ENCODE measurements around the gene UST. TPM values are rescaled to one million over a fixed set of nuclear protein-coding genes. Genes with fewer than 3 reads are reported as not detected.

UST gene
- total RNA-seq, 1 donor from 2014 or later, result 17.1 TPM

- no peaks in the 10 kb centered on the region for H3K27me3 Mint-ChIP-seq (ENCODE audit: low read depth)
- H3K27ac Mint-ChIP-seq (ENCODE audit: unreplicated experiment), result peak overlapping the region; percentile 27
- no peaks in the 10 kb centered on the region for H3K9me3 Mint-ChIP-seq (ENCODE audit: low read depth)
- peaks cover 6% of the 10 kb centered on the region for H3K36me3 Mint-ChIP-seq (ENCODE audit: low read depth)
- H3K4me3 Mint-ChIP-seq (ENCODE audit: unreplicated experiment), result no peak overlapping the region
- H3K4me1 Mint-ChIP-seq (ENCODE audit: low read depth), result peaks cover 54% of the 10 kb centered on the region
- TF ChIP-seq CTCF (IDR thresholded peaks at IDR 0.05), result no peak
- no peak for DNase-seq (ENCODE audit: low spot score)
Observed at GRCh38 chr6:149027484-149027883, 280.7 kb downstream of the UST start.

DNA sequence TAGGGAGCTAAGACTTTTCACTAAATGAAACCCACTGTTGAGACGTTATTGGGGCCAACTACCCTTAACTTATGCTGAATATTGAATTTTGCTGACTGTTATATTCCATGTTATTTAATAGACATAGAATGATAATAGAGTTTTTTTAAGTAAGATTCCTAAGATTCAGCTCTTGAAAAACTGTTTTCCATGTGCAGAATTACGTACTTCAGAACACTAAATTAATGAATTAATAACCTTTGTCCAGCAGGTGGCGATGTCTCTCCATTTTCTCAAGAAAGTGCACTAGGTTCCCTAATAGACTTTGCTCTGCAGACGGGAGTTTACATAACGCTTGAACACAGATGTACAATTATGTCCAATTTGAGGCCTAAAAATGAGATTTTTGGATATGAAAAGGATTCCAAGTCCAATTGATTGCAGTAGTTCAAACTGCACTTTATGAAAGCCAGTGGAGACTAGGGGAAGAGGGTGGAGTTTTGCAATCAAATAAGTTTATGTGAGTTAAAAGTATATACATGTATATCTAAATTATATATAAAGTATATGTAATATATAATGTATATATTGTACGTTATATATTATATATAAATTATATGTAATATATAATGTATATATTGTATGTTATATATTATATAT is 282.1 kb downstream of the UST start:
- Mint-ChIP-seq H3K36me3 (ENCODE audit: low read depth) (no peaks in the 10 kb centered on the region), H3K27me3 (ENCODE audit: low read depth) (no peaks in the 10 kb centered on the region), H3K27ac (ENCODE audit: unreplicated experiment) (no peak overlapping the region), H3K9me3 (ENCODE audit: low read depth) (no peaks in the 10 kb centered on the region), H3K4me3 (ENCODE audit: unreplicated experiment) (no peak overlapping the region), H3K4me1 (ENCODE audit: low read depth) (peaks cover 68% of the 10 kb centered on the region)
- TF ChIP-seq CTCF (IDR thresholded peaks at IDR 0.05), result peak; percentile 94
- no peak for DNase-seq (ENCODE audit: low spot score)

DNA sequence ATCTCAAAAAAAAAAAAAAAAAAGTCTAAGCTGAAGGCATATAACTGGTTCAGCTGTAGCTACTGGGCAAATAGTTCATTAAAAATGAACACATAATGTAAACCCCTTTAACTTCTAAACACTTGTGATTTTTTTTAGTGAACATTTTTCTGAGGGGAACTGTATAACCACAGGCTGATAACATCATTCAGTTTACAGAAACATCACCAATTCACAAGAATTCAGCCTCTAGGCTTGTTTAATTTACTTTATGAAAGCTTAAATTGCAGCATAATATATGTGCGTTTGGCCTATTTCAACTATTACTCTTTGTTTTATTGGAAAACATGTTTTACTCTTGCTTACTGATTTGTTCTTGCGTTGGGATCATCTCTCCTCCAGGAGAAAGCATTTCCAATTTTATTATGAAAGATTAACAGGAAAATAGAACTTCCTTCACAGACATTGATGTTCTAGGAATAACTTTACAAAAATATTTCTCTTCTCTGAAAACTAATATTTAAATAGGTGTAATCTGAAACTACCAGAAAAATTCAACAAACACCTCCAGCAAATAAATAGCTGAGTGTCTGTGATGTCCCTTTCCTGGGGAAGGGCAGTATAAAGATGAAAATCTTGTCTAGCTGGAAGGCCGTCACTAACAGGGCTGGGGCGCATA is 284.5 kb downstream of the UST start:
- DNase-seq (ENCODE audit: low spot score), result no peak
- Mint-ChIP-seq H3K27ac (ENCODE audit: unreplicated experiment) (peak overlapping the region; percentile 97), H3K9me3 (ENCODE audit: low read depth) (no peaks in the 10 kb centered on the region), H3K4me1 (ENCODE audit: low read depth) (peaks cover 80% of the 10 kb centered on the region), H3K36me3 (ENCODE audit: low read depth) (no peaks in the 10 kb centered on the region), H3K4me3 (ENCODE audit: unreplicated experiment) (peak overlapping the region; percentile 60), H3K27me3 (ENCODE audit: low read depth) (no peaks in the 10 kb centered on the region)
- no peak for TF ChIP-seq CTCF (IDR thresholded peaks at IDR 0.05)

GRCh38 chr6:149031859-149032598 is 285.2 kb downstream of the UST start:
- no peaks in the 10 kb centered on the region for H3K9me3 Mint-ChIP-seq (ENCODE audit: low read depth)
- DNase-seq (ENCODE audit: low spot score), result no peak

More at GRCh38 chr6:149031859-149032598, 285.2 kb downstream of the UST start:
- no peaks in the 10 kb centered on the region for H3K27me3 Mint-ChIP-seq (ENCODE audit: low read depth)
- peak overlapping the region; percentile 97 for H3K27ac Mint-ChIP-seq (ENCODE audit: unreplicated experiment)
- TF ChIP-seq CTCF (IDR thresholded peaks at IDR 0.05), result peak; percentile 4
- H3K4me3 Mint-ChIP-seq (ENCODE audit: unreplicated experiment), result peak overlapping the region; percentile 60
- H3K36me3 Mint-ChIP-seq (ENCODE audit: low read depth), result no peaks in the 10 kb centered on the region
- peaks cover 84% of the 10 kb centered on the region for H3K4me1 Mint-ChIP-seq (ENCODE audit: low read depth)
